Astrocyte of the hippocampus (primary cell): ENCODE results near the gene VWA8.
"Not testable (repeated sequence)": the region's sequence is repeated elsewhere in the genome, so short reads cannot be mapped to it uniquely, and the experiment has no call there.

Source experiments
- DNase-seq: peaks from one replicate; pipeline ENCODE4 v3.0.0; 2011; ENCODE audit warnings: low read depth, low spot score

Gene VWA8

GRCh38 chr13:41648314-41648935 is 312.5 kb downstream of the VWA8 start:
- DNase-seq, result peak; percentile 75

- not testable (repeated sequence) for DNase-seq
Measured at GRCh38 chr13:41647699-41648313, 313.1 kb downstream of the VWA8 start.

- peak; percentile 80 for DNase-seq
Measured at GRCh38 chr13:41645331-41645730, 315.6 kb downstream of the VWA8 start.

- no peak for DNase-seq
Measured at GRCh38 chr13:41644742-41645141, 316.2 kb downstream of the VWA8 start.

- peak; percentile 52 for DNase-seq
Measured at GRCh38 chr13:41643507-41643906, 317.4 kb downstream of the VWA8 start.

- DNase-seq, result no peak
Measured at GRCh38 chr13:41641961-41642360, 318.9 kb downstream of the VWA8 start.

- DNase-seq, result no peak
Measured at GRCh38 chr13:41641429-41641828, 319.5 kb downstream of the VWA8 start.

- no peak for DNase-seq
Measured at GRCh38 chr13:41639955-41640780, 320.7 kb downstream of the VWA8 start.

- DNase-seq, result no peak
Measured at GRCh38 chr13:41639237-41639904, 321.5 kb downstream of the VWA8 start.

GRCh38 chr13:41637586-41637985 is 323.3 kb downstream of the VWA8 start:
- DNase-seq, result no peak

GRCh38 chr13:41637032-41637431 is 323.9 kb downstream of the VWA8 start:
- DNase-seq, result not testable (repeated sequence)

GRCh38 chr13:41636590-41636989 is 324.3 kb downstream of the VWA8 start:
- not testable (repeated sequence) for DNase-seq

- DNase-seq, result no peak
Measured at GRCh38 chr13:41634407-41634806, 326.5 kb downstream of the VWA8 start.

- DNase-seq, result no peak
Measured at GRCh38 chr13:41633776-41634175, 327.1 kb downstream of the VWA8 start.

GRCh38 chr13:41631296-41631965 is 329.5 kb downstream of the VWA8 start:
- no peak for DNase-seq

- DNase-seq, result no peak
Measured at GRCh38 chr13:41627425-41627824, 333.5 kb downstream of the VWA8 start.

GRCh38 chr13:41624041-41624440 is 336.9 kb downstream of the VWA8 start:
- DNase-seq, result no peak

GRCh38 chr13:41622432-41623429 is 338.2 kb downstream of the VWA8 start:
- DNase-seq, result no peak

- peak; percentile 59 for DNase-seq
Measured at GRCh38 chr13:41621716-41622431, 339.0 kb downstream of the VWA8 start.

GRCh38 chr13:41617633-41618032 is 343.3 kb downstream of the VWA8 start:
- DNase-seq, result not testable (repeated sequence)
